Nasal cavity respiratory epithelium epithelial cell of viscerocranial mucosa (primary cell): ENCODE measurements around the gene ANXA5. TPM values are rescaled to one million over a fixed set of nuclear protein-coding genes. Genes with fewer than 3 reads are reported as not detected.

ENCODE experiments used
- total RNA-seq: library from RNA; depleted of rRNA; stranded (reverse); fragments of >200 nt; gene quantifications from 2 replicates; pipeline ENCODE4 v1.2.3, GENCODE V29; 2014

ANXA5 gene
- 204 and 212 TPM in 2 replicates for total RNA-seq

GRCh38 chr4:121696581-121697461, at the start of gene ANXA5:
Gene ANXA5 (minus strand): TSS chr4:121696980. CDS start chr4:121696589, 391 bp downstream.

Other genes with a start within 250 kb of the ANXA5 start
- not detected in 2 replicates for gene SMIM43, start 68.2 kb upstream of the ANXA5 start, total RNA-seq
- 17.4 and 17.8 TPM in 2 replicates for gene EXOSC9, start 104.3 kb upstream of the ANXA5 start, total RNA-seq
- gene CCNA2, start 126.9 kb upstream of the ANXA5 start, total RNA-seq = 0.34 and 0.93 TPM in 2 replicates
- 17.4 and 18.1 TPM in 2 replicates for gene BBS7, start 173.5 kb upstream of the ANXA5 start, total RNA-seq